Stimulated activated CD4-positive, alpha-beta T cell treated with anti-CD3 and anti-CD28 coated beads, Interleukin-15, amount 100 ng/mL, for 48 hours (primary cell): Measurements from ENCODE around the gene DES.

ENCODE experiments used
- DNase-seq, 2 donors: peaks; one replicate each; pipeline ENCODE4 v3.0.0-alpha.2; 2020; ENCODE audit warnings: low read depth in 2 of 2

Gene DES

GRCh38 chr2:219419331-219420197 lies 1.4 kb downstream of the DES start:
- DNase-seq = no peak

- no peak for DNase-seq
Measured at GRCh38 chr2:219420687-219421086, 2.5 kb downstream of the DES start.

- DNase-seq = no peak
Measured at GRCh38 chr2:219421323-219421722, 3.1 kb downstream of the DES start.

GRCh38 chr2:219422952-219423534 lies 4.9 kb downstream of the DES start:
- DNase-seq = no peak

GRCh38 chr2:219423652-219424377 lies 5.6 kb downstream of the DES start:
- DNase-seq = no peak

GRCh38 chr2:219425238-219426067 lies 7.3 kb downstream of the DES start:
- DNase-seq = no peak

- DNase-seq = no peak
Measured at GRCh38 chr2:219426068-219426443, 7.9 kb downstream of the DES start.

- DNase-seq = no peak
Measured at GRCh38 chr2:219426534-219427136, 8.5 kb downstream of the DES start.

- no peak for DNase-seq
Measured at GRCh38 chr2:219428469-219428868, 10.3 kb downstream of the DES start.

- no peak for DNase-seq
Measured at GRCh38 chr2:219429958-219430606, 11.9 kb downstream of the DES start.

GRCh38 chr2:219430633-219431615 lies 12.7 kb downstream of the DES start:
- no peak for DNase-seq

- peak; percentile 19 to 35 for DNase-seq
Measured at GRCh38 chr2:219433666-219434467, 15.7 kb downstream of the DES start.

GRCh38 chr2:219434468-219434717 lies 16.2 kb downstream of the DES start:
- no peak for DNase-seq

- DNase-seq = no peak
Measured at GRCh38 chr2:219434718-219435525, 16.7 kb downstream of the DES start, which contains the start of gene SPEG. SPEG (plus strand) TSS chr2:219434843; CDS start chr2:219434978, 135 bp downstream.

- no peak for DNase-seq
Measured at GRCh38 chr2:219435701-219436100, 17.5 kb downstream of the DES start.

- no peak for DNase-seq
Measured at GRCh38 chr2:219436491-219436890, 18.3 kb downstream of the DES start.

GRCh38 chr2:219437141-219437540 lies 19.0 kb downstream of the DES start:
- DNase-seq = no peak

GRCh38 chr2:219437690-219438206 lies 19.6 kb downstream of the DES start:
- no peak for DNase-seq
